Stimulated activated CD4-positive, alpha-beta T cell treated with anti-CD3 and anti-CD28 coated beads, Interleukin-15, amount 100 ng/mL, for 1 hour (primary cell): ENCODE measurements around the gene MUC2.

Source experiments
- DNase-seq, 2 donors: peaks; one replicate each; pipeline ENCODE4 v3.0.0-alpha.2; 2020; ENCODE audit warnings: low read depth in 1 of 2, low spot score in 1 of 2

Gene MUC2

DNA sequence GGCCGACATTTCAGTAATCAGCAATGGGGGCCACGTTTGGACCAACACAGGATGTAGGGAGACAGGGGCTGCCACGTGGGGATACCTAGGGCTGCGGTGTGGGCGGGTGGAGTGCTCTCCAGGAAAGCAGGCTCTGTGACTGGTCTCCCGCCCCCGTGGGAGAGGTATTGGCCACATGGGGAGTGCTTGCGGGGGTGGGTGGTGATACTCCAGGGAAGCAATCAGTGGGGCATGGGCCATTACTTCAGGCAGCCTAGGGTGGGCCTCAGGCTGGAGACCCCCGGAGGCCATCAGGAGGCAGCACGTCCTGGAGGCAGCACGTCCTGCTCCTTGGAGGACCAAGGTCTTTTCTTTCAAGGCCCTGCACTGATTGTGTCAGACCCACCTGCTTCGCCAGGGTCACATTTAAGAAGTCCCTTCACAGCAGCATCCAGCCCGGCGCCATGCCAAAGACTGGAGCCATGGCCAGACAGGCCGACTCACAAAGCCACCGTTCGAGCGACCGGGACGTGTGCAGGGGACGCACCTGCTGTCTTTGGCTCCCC lies 3.0 kb upstream of the MUC2 start:
- no peak for DNase-seq

DNA sequence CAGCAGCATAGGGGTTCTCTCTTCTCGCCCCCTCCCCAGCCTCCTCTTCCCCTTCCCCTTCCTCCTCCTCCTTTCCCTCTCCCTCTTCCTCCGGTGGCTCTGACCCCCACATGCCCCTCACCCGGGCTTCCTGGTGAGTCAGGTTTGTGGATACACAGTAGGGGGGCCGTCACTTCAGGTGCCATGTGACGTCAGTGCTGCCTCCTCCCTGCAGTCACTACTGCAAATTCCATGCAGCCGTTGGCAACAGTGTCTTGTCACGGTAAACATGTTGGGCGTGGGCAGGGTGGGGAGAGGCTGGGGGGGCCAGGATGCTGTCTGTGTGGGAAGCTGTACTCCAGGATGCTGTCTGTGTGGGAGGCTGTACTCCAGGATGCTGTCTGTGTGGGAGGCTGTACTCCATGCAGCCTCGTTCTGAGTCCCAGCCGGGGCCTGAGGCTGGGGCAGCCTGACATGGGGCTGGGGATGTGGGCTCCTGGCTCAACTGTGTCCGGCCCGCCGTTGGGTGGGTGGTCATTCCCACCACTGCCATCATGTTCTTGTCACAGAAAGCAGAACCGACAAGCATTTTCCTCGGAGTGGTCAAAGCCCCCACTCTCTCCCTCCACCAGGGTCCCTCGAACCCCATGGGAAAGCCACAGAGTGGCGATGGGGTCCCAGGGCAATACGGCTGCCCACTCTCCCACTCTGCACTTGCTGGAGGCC lies 2.4 kb upstream of the MUC2 start:
- DNase-seq: no peak

DNA sequence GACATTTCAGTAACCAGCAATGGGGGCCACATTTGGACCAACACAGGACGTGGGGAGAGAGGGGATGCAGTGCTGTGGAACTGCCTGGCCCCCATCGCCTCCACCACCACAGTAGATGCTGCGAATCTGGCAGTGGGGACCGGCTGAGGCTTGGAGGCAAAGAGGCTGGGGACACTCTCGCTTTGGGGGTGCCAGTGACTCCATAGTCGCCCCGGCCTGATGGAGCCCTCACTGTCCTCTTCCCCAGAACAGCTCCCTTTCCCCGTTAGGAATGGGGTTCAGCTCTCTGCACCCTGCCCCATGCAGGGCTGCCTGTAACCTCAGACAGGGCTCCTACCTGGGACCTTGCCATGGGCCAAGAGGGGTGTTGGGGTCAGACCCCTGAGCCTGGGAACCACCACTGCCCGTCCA lies 1.8 kb upstream of the MUC2 start:
- DNase-seq: no peak

DNA sequence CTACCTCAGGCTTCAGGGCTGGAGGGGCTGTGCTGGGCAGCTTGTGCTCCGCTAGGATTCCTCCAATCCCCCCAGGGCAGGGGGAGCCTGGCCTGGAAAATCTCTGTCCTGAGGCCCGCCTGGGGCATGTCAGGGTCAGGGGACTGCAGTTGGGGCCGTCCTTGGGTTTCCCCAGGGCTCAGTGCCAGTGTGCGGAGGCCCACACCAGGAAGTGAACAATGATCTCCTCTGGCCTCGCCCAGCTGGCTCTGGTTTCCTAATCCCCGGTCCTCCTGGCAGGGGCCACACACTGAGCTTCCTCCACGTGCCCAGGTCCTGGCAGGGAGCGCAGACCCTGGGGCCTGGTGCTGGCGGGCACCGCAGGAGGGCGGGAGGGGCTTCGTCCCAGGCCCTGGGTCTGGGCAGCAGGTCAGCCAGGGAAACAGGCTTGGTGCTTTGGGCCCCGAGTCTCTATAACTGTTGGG lies 1.4 kb upstream of the MUC2 start:
- no peak for DNase-seq

DNA sequence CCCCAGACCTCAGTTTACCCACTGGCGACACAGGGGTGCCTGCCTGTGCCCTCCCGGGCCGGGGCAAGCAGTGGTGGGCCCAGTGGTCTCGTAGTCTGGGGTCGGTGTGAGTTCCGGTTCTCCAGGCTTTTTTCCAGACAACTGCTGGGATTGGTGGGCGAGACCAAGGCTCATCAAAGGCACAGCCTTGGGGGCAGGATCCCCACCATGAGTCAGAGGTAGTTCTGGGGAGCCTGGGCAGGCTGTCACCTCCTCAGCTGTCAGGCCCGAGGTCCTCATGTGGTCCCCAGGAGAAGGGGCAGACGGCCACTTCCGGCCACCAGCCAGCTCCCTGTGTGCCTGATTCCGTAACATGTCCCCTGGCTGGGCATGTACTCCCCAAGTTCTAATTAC lies 827 bp upstream of the MUC2 start:
- no peak for DNase-seq

DNA sequence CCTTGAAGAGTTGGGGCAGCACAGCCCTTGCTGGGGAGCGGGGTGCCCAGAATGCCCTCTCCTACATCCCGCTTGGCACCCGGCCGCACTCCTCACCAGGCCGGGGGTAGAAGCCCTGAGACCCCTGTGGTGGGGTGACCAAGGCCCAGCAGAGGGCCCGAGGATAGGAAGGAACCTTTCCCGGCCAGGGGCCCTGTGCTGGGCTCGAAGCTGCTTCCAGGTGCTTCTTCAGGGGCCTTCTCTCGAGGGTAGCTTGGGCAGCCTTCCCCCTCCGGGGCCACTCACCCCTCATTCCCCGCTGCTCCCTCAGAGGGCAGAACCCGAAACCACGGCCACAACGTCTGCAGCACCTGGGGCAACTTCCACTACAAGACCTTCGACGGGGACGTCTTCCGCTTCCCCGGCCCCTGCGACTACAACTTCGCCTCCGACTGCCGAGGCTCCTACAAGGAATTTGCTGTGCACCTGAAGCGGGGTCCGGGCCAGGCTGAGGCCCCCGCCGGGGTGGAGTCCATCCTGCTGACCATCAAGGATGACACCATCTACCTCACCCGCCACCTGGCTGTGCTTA lies 752 bp downstream of the MUC2 start:
- DNase-seq: no peak

DNA sequence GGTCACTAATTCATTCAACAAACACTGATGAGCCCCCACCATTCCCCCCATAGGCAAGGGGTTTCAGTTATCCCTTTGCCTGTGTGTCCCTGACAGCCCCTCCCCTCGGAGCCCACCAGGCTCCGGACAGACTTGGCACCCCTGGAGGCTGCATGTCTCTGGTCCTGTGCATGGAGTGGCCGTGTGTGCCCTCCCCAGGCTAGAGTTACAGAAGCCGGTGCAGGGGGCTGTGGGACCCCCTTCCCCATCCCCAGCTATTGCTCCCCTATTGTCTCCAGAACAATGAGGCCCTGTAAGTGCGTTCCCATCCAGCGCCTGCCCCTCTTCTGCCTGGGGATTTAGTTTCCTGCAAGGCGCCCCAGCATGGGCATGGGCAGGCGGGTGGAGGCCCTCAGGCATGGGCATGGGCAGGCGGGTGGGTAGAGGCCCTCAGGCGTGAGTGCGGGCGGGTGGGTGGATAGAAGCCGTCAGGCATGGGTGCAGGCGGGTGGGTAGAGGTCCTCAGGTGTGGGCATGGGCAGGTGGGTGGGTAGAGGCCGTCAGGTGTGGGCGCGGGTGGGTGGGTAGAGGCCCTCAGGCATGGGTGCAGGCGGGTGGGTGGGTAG lies 1.5 kb downstream of the MUC2 start:
- DNase-seq: no peak

DNA sequence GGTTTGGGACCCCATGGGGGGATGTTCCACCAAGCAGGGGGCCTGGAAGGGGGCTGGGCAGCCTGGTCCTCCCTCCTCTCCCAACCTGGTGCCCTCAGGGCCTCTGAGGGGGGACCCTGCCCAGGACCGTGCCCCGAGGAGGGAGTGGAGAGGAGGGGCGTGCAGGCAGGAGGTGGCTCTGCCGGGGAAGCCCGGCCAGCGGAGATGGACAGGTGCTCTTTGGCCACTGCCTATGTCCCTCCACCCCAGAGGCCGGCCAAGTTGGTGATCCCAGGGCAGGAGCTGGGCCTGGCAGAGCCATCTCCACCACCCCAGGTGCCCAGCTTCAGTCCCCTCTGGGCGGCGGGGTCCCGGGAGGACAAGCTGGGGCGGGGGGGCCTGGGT lies 2.4 kb downstream of the MUC2 start:
- DNase-seq: no peak

DNA sequence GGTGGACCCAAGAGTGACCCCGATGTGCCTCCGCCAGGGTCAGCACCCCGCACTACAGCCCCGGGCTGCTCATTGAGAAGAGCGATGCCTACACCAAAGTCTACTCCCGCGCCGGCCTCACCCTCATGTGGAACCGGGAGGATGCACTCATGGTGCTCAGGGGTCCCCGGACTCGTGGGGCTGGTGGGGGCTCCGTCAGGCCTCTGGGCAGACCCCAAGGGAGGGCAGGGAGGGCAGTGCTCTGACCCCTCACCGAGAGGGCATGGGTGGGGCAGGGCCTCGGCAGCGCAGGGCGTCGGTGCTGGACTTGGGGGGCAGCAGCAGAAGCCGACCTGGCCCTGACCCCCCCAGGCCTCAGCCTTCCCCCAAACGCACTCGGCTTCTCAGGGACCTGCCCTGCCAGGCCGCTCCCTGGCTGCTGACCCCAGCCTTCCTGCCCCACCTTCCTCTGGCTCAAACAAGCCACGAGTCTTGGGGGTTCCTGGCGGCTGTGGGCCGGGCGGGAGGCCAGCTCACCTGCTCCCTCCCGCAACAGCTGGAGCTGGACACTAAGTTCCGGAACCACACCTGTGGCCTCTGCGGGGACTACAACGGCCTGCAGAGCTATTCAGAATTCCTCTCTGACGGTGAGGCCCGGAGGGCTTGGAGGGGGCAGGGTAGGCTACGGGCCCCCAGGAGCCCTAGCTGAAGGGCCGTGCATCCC lies 2.9 kb downstream of the MUC2 start:
- no peak for DNase-seq

DNA sequence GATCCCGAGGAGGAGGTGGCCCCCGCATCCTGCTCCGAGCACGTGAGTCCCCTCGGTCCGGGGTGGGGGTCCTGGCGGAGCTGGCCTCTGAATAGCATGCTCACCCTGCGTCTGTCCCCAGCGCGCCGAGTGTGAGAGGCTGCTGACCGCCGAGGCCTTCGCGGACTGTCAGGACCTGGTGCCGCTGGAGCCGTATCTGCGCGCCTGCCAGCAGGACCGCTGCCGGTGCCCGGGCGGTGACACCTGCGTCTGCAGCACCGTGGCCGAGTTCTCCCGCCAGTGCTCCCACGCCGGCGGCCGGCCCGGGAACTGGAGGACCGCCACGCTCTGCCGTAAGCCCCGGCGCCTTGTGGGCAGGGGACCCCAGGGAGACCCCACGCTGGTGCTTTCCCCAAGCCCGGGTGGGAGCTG lies 3.5 kb downstream of the MUC2 start:
- DNase-seq: no peak

DNA sequence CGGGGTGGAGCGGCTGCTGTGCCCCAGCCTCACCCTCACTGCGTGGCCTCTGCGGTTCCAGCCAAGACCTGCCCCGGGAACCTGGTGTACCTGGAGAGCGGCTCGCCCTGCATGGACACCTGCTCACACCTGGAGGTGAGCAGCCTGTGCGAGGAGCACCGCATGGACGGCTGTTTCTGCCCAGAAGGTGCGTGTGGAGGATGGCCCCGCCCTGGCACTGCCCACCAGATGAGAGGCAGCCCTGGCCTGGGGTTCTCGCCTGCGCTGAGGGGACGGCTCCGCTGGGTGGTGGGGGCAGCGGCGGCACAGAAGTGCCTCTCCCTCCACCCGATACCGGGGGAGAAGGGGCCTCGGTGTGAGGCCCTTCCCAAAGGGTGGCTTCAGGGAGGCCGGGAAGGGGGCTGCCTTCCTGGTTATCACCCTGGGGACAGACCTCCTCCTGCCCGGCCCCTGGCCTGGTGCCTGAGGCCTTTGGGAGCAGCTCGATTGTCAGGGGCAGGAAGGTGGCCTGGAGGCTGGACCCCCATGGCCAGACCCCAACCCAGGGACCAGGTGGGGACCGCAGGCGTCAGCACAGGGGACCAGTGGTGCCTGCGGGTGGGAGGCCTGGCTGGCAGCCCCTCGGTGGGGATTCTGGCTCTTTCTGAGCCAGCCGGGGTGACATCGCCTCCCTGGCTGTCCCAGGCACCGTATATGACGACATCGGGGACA lies 7.1 kb downstream of the MUC2 start:
- no peak for DNase-seq

DNA sequence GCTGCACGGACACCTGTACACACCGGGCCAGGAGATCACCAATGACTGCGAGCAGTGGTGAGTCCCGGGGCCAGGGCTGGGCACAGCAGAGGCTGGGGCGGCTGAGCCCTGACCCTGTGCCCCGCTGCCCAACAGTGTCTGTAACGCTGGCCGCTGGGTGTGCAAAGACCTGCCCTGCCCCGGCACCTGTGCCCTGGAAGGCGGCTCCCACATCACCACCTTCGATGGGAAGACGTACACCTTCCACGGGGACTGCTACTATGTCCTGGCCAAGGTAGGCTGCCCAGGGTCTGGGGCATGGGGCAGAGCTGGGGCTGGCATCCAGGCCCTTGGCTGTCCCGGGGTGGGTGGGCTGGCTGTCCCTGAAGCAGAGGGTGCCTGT lies 7.7 kb downstream of the MUC2 start:
- DNase-seq: no peak

DNA sequence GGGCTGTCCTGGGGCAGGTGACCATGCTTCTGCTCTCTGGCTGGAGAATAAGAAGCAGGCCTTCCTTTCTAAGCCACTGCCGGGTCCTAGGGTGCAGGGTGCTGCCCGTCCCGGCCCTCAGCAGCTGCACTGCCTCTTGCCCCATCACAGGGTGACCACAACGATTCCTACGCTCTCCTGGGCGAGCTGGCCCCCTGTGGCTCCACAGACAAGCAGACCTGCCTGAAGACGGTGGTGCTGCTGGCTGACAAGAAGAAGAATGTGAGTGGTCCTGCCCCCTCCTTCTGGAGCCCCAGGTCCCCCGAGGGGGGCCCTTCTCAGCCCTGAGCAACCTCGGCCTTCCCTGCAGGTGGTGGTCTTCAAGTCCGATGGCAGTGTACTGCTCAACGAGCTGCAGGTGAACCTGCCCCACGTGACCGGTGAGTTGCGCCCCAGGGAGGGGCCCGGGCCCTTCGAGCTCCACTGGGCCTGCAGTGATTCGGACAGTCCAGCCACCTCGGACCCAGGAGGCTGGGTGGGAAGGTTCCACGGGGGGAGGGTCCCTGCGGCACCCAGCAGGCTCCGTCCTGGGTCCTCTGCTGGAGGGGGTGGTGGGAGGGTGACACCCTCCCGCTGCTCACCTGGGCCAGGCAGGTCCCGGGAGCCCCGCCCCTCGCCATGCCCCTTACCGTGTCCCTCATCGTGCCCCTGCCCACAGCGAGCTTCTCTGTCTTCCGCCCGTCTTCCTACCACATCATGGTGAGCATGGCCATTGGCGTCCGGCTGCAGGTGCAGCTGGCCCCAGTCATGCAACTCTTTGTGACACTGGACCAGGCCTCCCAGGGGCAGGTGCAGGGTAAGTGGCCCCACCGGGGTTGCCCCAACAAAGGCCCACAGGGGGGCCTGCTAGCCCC lies 8.3 kb downstream of the MUC2 start:
- DNase-seq: no peak

DNA sequence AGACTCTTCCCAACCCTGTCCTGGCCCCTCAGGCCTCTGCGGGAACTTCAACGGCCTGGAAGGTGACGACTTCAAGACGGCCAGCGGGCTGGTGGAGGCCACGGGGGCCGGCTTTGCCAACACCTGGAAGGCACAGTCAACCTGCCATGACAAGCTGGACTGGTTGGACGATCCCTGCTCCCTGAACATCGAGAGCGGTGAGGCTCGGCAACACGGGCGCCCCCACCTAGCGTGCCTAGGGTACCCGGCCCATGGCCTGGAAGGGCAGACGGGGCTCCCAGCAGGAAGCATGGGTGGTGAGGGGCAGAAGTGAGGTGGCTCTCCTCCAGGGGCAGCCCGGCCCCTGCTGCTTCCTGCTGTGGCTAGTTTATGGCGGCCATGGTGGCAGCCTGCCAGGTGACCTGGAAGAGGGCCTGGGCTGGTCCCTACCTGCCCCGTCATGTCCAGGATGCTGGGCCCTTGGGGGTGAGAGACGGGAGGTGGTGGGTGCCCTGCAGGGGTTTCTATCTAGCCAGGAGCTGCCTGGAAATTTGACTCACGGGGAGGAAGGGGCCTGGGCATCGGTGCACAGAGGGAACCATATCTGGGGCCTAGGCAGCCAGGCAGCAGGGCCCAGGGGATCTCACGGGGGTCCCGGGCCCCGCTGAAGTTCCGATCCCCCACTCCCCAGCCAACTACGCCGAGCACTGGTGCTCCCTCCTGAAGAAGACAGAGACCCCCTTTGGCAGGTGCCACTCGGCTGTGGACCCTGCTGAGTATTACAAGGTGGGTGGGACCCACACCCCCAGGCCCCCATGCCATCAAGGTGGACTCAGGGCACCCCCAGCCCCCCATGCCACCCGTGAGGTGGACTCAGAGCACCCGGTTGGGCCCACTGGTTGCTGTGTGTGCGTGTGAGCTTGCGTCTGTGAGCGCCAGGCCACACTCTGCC lies 9.2 kb downstream of the MUC2 start:
- no peak for DNase-seq

DNA sequence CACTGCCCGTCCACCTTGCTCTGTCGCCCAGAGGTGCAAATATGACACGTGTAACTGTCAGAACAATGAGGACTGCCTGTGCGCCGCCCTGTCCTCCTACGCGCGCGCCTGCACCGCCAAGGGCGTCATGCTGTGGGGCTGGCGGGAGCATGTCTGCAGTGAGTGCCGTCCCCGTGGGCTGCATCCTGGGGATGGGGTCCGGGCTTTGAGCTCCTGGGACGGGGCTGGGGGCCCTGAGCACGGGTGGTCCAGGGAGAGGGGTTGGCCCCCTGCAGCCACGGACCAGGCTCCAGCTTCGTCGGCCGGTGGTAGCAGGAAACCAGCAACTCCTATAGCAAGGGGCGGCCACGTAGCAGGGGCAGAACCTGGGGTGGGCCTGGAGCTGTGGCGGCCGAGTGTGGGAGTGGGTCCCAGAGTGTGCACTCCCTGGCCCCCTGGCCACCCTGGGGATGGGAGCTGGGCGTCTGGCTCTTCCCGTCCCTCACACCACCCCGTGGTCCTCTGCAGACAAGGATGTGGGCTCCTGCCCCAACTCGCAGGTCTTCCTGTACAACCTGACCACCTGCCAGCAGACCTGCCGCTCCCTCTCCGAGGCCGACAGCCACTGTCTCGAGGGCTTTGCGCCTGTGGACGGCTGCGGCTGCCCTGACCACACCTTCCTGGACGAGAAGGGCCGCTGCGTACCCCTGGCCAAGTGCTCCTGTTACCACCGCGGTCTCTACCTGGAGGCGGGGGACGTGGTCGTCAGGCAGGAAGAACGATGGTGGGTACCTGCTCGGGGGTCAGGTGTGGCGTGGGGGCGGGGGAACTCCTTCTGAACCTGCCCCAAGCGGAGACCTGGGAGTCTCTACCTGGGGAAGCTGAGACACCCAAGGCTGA lies 10.1 kb downstream of the MUC2 start:
- DNase-seq: no peak

DNA sequence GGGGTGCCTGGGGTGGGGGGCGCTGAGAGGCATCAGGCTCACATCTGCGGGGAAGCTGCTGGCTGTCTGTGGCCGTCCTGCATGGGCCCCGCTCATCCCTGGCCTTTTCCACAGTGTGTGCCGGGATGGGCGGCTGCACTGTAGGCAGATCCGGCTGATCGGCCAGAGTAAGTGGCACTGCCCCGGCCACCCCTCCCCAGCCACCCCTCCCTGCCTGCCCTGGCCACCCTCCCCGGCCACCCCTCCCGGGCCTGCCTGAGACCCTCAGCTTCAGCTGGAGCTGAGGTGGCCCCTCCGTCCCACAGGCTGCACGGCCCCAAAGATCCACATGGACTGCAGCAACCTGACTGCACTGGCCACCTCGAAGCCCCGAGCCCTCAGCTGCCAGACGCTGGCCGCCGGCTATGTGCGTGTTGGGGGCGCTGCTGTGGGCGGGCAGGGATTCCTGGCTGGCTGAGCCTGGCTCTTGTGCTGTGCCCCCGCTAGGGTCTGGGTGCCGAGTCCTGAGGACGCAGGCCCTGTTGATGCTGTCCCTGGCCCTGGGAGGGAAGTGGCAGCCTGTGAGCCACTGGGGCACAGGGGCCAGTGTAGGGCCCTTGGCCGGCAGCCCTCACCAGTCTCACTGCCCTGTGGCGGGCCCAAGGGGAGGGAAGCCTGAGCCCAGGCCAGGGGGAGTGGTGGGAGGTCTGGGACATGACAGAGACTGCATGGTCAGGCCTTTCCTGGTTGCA lies 10.9 kb downstream of the MUC2 start:
- DNase-seq: no peak
